Stimulated activated CD8-positive, alpha-beta memory T cell treated with anti-CD3 and anti-CD28 coated beads, Interleukin-15, amount 100 ng/mL, for 1 hour (primary cell): ENCODE results near the gene ENAH.

ENCODE experiments used
- DNase-seq: peaks from one replicate; pipeline ENCODE4 v3.0.0-alpha.2; 2020; ENCODE audit warnings: low read depth

The ENAH gene

GRCh38 chr1:225471453-225472301 is 181.2 kb downstream of the ENAH start:
- no peak for DNase-seq

DNA sequence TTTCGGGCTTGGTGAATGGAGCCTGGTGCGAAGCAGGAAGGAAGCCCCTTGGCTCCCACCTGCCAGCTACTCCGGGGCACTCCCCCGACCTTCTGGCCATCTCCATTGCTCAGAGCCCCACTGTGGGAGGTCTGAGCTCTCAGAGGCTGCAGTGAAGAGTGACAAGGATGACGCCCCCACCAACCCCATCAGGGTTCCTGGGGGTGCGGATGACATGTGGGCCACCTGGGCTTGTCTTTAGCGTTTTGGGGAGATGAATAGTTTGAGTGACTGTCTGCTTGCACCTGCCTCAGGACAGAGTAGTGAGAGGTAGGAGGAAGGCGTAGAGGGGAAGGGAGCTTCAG is 181.8 kb downstream of the ENAH start:
- DNase-seq = no peak

- no peak for DNase-seq
Observed at GRCh38 chr1:225470211-225471108, 182.5 kb downstream of the ENAH start.

DNA sequence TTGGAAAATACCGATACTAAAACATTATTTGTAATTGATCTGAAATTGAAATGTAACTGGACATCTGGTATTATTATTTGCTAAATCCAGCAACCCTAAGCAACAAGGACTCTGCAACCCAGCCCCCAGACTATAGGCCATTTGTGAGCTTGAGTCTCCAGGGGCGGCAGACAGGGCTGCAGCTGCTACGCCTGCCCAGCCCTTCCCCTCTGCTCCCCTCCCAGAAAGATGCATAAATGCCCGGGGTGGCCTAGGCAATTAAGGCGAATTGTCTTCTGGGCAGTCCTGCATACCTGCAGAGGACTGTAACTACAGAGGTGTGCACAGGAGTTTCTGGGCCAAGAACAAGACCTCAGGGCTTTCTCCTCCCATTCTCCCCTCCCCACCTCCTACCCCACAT is 183.9 kb downstream of the ENAH start:
- DNase-seq = no peak

DNA sequence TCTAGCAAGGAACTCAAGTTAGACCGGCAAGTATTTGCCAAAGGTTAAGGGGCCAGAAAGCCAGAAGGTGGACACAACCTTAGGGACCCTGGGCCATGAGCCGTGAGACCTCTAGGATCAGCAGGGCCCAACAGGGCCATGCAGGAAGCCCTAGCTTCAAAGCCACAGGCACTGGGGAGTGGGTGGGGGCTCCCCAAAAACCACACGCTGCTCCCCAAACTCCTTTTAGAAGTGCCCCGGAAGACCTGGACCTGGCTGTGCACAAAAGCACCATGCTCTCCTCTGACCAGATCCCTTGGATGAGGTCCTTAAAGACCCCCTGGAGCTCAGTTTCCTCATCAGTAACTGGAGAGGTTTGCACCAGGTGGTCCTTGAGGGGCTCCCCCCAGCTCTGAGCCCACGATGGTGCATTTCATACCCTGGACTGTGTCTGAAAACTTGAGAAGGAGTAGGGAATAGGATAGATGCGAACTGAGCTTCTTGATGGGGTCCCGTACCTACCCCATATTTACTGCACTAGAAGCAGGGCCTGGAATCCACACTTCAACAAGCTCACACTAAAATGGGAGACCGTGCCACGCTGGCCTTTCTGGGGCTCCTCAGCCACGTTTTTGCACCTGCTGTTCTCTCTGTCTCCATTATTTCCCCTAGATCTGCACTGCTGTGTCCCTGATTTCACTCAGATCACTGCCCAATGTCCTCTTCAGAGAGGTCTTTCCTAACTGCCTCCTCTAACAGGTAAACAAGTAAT is 184.5 kb downstream of the ENAH start:
- no peak for DNase-seq

DNA sequence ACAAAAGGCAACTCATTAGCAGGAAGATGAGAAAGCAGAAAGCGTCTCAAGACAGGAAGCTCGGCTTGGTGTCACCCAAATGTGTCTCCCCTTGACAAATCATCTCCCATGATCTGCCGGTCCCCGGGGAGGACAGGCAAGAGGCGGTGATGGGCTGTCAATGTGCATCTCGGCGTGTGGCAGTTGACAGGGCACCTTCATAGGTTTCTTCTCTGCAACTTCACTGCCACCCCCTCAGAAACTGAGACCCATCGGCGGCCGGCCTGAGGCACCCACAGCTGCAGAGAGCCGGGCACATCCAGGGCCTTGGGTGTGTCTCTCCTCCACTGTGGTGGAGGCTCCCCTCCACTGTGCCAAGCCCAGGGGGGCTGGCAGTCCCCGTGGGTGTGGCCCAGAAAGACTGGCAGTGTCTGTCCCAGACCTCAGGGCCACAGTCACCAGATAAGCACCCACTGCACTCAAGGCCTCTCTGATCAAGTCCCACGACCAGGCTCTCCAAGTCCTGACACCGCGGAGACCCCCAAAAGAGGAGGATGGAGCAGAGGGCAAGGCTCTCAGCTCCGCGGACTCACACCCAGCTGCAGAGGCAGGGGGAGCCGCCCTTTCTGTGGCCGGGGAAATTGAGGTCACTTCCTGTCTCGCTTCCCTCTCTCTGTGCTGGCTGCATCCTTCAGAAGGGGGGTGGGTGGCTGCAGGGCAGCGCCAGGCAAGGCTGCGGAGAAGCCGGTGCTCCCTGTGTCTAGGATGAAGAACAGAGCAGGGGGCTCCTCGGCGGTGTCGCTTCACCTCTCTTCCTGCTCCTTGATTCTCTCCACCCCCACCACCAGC is 185.5 kb downstream of the ENAH start:
- DNase-seq = peak; percentile 61

DNA sequence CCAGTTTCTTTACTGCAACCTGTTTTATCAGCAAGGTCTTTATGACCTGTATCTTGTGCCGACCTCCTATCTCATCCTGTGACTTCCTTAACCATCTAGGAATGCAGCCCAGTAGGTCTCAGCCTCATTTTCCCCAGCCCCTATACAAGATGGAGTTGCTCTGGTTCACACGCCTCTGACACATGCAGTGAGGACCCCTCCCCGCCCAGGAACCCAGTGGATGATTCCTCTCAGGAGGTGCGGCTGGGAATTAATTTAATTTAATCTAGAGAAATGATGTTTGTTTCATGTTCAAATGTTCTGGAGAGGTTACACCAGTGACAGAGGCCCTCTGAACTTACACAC is 186.1 kb downstream of the ENAH start:
- DNase-seq = no peak

GRCh38 chr1:225465793-225466517 is 187.0 kb downstream of the ENAH start:
- no peak for DNase-seq

- no peak for DNase-seq
Observed at GRCh38 chr1:225464851-225465792, 187.8 kb downstream of the ENAH start.

DNA sequence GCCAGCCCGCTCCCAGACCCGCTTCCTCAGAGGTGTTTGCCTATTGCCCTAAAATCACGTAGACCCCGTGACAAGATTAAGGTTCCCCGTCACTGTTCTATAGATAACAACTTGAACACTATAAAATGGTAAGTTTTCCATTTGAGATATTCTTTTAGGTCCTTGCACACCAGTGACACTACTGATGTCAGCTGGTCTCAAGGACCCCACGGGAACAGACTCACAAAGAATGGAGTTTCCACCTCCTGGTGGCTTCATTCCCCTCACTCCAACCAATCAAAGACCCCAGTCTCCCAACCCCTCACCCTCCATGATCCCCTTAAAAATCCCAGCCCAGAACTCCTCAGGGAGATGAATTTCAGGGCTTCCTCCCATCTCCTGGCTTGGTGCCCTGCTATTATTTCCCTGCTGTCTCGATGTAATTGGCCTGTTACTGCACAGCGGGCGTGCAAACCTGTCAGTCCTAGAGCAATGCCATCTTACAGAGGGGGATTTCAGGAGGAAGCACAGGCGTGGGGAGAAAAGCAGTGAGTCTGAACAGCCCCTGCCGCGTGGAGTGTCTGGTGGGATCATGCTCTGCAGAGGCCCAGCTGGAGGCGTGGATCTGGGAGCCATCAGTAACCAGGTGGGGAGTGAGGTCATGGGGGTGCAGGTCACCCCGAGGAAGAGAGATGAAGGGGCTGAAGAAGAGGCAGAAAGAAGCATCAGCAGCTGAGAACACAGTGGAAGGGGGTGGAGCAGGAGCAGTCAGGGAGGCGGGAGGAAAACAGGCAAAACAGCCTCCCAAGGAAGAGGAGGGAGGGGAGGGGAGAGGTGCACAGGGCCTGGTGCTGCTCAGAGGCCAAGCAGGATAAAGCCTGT is 190.0 kb downstream of the ENAH start:
- no peak for DNase-seq

GRCh38 chr1:225462429-225462713 is 190.6 kb downstream of the ENAH start:
- DNase-seq = no peak

DNA sequence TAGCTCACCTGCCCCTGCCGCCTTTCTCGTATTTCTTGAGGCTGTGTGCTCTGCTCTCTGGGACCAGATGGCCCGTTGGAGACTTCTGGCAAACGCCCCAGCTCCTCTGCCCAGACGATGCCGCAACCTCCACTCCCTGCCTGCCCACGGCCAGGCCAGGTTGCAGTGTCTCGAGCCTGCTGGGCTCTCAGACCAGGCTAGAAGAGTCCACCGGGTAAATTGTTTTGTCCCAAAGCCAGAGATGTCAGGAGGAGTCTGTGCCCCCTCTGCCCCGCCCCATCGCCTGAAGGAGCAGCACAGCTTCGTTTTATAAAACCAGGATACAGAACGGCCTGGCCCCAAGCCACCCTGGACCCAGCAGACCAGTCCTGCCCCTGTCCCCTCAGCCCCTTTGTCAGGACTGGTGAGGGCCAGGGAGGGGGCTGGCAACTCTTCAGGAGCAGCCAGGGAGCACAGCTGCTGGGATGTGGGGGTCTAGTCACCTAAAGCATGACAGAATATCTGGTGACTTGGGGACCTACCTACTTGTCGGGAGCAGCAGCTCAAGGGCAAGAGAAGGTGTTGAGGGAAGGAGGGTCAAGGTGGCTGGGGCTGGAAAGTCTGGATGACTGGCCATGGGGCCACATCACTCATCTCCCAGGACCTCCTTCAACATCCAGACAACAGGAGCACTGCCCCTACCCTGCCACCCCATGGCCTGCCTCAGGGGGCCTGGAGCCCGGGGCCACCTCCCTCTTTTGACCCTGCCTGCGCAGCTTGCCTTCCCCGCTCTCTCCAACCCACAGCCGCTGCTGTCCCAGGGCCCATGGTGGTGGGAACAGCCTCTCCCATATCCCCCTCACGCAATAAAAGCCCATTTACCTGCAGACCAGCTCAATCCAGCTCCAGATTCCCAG is 191.1 kb downstream of the ENAH start:
- no peak for DNase-seq

GRCh38 chr1:225460737-225461532 is 192.0 kb downstream of the ENAH start:
- no peak for DNase-seq

DNA sequence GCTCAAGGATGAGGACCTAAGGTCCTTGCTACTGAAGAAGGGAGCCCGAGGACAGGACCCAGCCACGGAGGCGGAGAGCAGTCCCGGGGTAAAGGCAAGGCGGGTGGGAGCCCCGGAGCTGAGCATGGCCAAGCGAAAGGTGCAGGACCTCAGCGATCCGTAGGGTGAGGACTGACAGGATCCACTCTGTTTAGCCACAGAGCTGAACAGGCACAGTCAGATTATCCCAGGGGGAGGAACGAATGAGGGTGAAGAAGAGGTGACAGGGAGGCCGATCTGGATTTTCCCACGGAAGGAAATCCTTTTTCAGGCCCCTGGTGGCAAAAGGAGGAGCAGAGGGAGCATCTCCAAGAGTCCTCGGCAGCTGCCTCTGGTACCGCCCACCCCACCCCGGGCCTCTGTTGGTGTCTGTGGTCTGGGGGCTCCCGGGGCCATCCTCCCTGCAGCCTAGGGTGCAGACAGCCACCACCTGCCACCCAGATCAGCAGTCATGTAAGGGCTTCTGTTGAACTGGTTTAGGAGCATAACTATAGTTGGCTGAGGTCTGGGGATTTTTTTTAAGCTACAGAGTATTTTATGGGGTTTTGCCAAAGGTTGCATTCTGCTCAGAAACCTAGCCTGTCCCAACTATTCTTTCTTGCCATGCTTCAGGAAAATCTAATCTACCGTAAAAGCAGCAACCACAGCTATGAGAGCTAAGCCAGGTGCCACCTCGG is 192.7 kb downstream of the ENAH start:
- no peak for DNase-seq

- DNase-seq = no peak
Observed at GRCh38 chr1:225458222-225458631, 194.7 kb downstream of the ENAH start.

GRCh38 chr1:225454733-225455132 is 198.2 kb downstream of the ENAH start:
- DNase-seq = peak; percentile 26
